NB4 (cell line): ENCODE results near the gene TLX2.
"Not testable (repeated sequence)": the region's sequence is repeated elsewhere in the genome, so short reads cannot be mapped to it uniquely, and the experiment has no call there.

Experiments used
- DNase-seq: peaks from one replicate; pipeline ENCODE4 v3.0.0; 2010; ENCODE audit warnings: low read depth
- H3K4me3 ChIP-seq: one replicate; pipeline ENCODE4 v1.5.1; 2011; ENCODE audit warnings: mild to moderate bottlenecking, low read depth, low read length, moderate library complexity
- CTCF ChIP-seq: IDR thresholded peaks from one replicate; pipeline ENCODE4 v1.5.1; 2012; ENCODE audit warnings: low read depth, low read length
- MAX ChIP-seq: IDR thresholded peaks from 2 replicates; pipeline ENCODE4 v1.6.1; 2011; ENCODE audit warnings: low read depth, low read length
- MYC ChIP-seq: IDR thresholded peaks from 2 replicates; pipeline ENCODE4 v1.6.1; 2011; ENCODE audit warnings: low read depth, low read length
- POLR2A ChIP-seq: IDR thresholded peaks from 2 replicates; pipeline ENCODE4 v1.6.1; 2011; ENCODE audit warnings: mild to moderate bottlenecking; ENCODE audit not compliant: insufficient read length; ENCODE audit errors: extremely low read depth

TLX2 gene

GRCh38 chr2:74560591-74560990, 46.3 kb downstream of the TLX2 start:
- no peak for DNase-seq
- no peak overlapping the region for H3K4me3 ChIP-seq
- TF ChIP-seq MYC (no peak), MAX (no peak), POLR2A (no peak), CTCF (no peak)

- not testable (repeated sequence) for H3K4me3 ChIP-seq, DNase-seq
Measured at GRCh38 chr2:74561022-74561421, 46.8 kb downstream of the TLX2 start.

GRCh38 chr2:74562126-74562775, 48.0 kb downstream of the TLX2 start:
- TF ChIP-seq POLR2A (no peak), MYC (no peak), CTCF (no peak), MAX (no peak)
- peak; percentile 73 for DNase-seq
- H3K4me3 ChIP-seq, result no peak overlapping the region

GRCh38 chr2:74564222-74564621, 50.0 kb downstream of the TLX2 start:
- no peak for TF ChIP-seq CTCF
- no peak for TF ChIP-seq POLR2A
- no peak for TF ChIP-seq MAX
- no peak for TF ChIP-seq MYC
- no peak overlapping the region for H3K4me3 ChIP-seq
- no peak for DNase-seq

- TF ChIP-seq POLR2A, result no peak
- TF ChIP-seq MYC, result no peak
- no peak for TF ChIP-seq MAX
- no peak for TF ChIP-seq CTCF
- DNase-seq, result no peak
- no peak overlapping the region for H3K4me3 ChIP-seq
Measured at GRCh38 chr2:74566076-74566753, 52.0 kb downstream of the TLX2 start.

GRCh38 chr2:74566754-74567085, 52.5 kb downstream of the TLX2 start:
- no peak overlapping the region for H3K4me3 ChIP-seq
- DNase-seq, result peak; percentile 45
- no peak for TF ChIP-seq MYC
- no peak for TF ChIP-seq MAX
- no peak for TF ChIP-seq CTCF
- TF ChIP-seq POLR2A, result no peak
